Smooth muscle cell (in vitro differentiated cells): Measurements from ENCODE around the gene GPR156. TPM values are rescaled to one million over a fixed set of nuclear protein-coding genes. Genes with fewer than 3 reads are reported as not detected.

ENCODE experiments used
- DNase-seq: peaks from one replicate; lab custom pipeline; 2025; ENCODE audit not compliant: unreplicated experiment; lab: John Stamatoyannopoulos, UW
- H2AFZ ChIP-seq: fragments of 200-600 bp; sonication (generic); 2 replicates; pipeline ENCODE4 v1.6.0; 2016; ENCODE audit warnings: antibody characterized with exemption, low read depth, mild to moderate bottlenecking
- H3F3A ChIP-seq: fragments of 200-600 bp; sonication (generic); 2 replicates; pipeline ENCODE4 v1.6.0; 2017; ENCODE audit warnings: antibody characterized with exemption, low read depth
- H3K27ac ChIP-seq: fragments of 200-600 bp; sonication (generic); 2 replicates; pipeline ENCODE4 v1.5.1; 2016; ENCODE audit warnings: low read depth, mild to moderate bottlenecking
- H3K27me3 ChIP-seq: fragments of 200-600 bp; sonication (generic); 2 replicates; pipeline ENCODE4 v1.6.1; 2016; ENCODE audit warnings: low read depth, mild to moderate bottlenecking
- H3K36me3 ChIP-seq: fragments of 200-600 bp; sonication (generic); 2 replicates; pipeline ENCODE4 v1.5.1; 2016; ENCODE audit warnings: low read depth
- H3K4me1 ChIP-seq: fragments of 200-600 bp; sonication (generic); 2 replicates; pipeline ENCODE4 v1.5.1; 2016; ENCODE audit warnings: low read depth
- H3K4me2 ChIP-seq: fragments of 200-600 bp; sonication (generic); 2 replicates; pipeline ENCODE4 v1.6.0; 2016; ENCODE audit warnings: mild to moderate bottlenecking
- H3K4me3 ChIP-seq: fragments of 200-600 bp; sonication (generic); 2 replicates; pipeline ENCODE4 v1.5.1; 2016; ENCODE audit warnings: mild to moderate bottlenecking
- H3K79me2 ChIP-seq: fragments of 200-600 bp; sonication (generic); 2 replicates; pipeline ENCODE4 v1.6.0; 2016; ENCODE audit warnings: low read depth, mild to moderate bottlenecking
- H3K9ac ChIP-seq: fragments of 200-600 bp; sonication (generic); 2 replicates; pipeline ENCODE4 v1.6.0; 2016; ENCODE audit warnings: low read depth
- H3K9me3 ChIP-seq: fragments of 200-600 bp; sonication (generic); replicated peaks from 2 replicates; pipeline ENCODE4 v1.5.1; 2016; ENCODE audit warnings: low read depth
- H4K20me1 ChIP-seq: fragments of 200-600 bp; sonication (generic); 2 replicates; pipeline ENCODE4 v1.6.0; 2016; ENCODE audit warnings: low read depth
- WGBS: methylation state at CpG from one replicate; pipeline ENCODE4 v1.1.7; 2016; ENCODE audit warnings: low lambda C conversion rate; 5-methylcytosine and 5-hydroxymethylcytosine counted together
- polyA plus RNA-seq: library from polyadenylated mRNA; unstranded; fragments of >200 nt; fragmentation: Nextera tagmentation; extraction: Ambion mirVana; gene quantifications from 2 replicates; pipeline ENCODE4 v1.2.1, GENCODE V29; 2016
- total RNA-seq: library from RNA; depleted of rRNA; stranded (reverse); fragments of >200 nt; gene quantifications from 2 replicates; pipeline ENCODE4 v1.2.3, GENCODE V29; 2014
- TF ChIP-seq, protein P1 (sequence below): fragments of 200-600 bp; sonication (generic); IDR thresholded peaks from 2 replicates; pipeline ENCODE4 v1.5.1; 2017; ENCODE audit warnings: borderline replicate concordance, mild to moderate bottlenecking, antibody characterized with exemption; ENCODE audit not compliant: insufficient read depth, poor library complexity, severe bottlenecking

Gene GPR156
- total and polyA plus RNA-seq, 2 experiments from 2014 or later = 1.2 to 2.9 TPM

- no peak overlapping the region for H3K4me2 ChIP-seq
Measured at GRCh38 chr3:120147072-120147871, 137.8 kb downstream of the GPR156 start.

DNA sequence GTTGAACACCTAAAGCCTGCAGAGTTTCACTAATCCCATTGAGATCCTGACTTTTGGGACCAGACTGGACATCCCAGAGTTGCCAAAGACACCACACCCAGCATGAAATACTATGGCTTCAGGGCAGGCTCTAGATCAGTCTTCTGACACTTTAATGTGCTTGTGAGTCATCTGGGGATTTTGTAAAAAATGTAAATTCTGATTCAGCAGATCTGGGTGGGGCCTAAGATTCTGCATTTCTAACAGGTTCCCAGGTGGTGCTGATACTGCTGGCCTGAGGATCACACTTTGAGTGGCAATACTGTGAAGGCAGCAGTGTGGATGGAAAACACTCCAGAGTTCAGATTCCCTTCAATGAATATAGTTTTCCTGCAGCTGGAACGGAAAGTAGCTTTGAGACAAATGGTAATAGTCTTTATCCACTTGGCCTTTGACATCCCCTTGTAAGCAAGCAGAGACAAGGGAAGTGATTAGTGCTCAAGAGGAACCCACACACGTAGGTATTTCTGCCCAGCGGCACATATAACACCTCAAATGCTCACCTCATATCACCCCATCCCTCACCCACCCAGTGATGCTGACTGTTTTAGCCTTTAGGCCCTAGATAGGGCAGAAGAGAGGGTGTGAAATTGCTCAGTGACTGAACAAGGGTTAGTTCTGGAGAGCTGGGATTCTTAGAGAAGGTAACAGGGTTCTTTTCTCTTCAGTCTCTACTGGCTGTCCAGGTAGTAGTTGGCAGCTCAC, 139.3 kb downstream of the GPR156 start:
- no peaks in the 10 kb centered on the region for H3K4me1 ChIP-seq
- peak overlapping the region; percentile 16 for H3K27ac ChIP-seq
- no peak overlapping the region for H2AFZ ChIP-seq
- H3K27me3 ChIP-seq = no peaks in the 10 kb centered on the region
- H3K4me3 ChIP-seq = no peak overlapping the region
- DNase-seq = no peak
- H4K20me1 ChIP-seq = no peaks in the 10 kb centered on the region
- TF ChIP-seq, protein P1, sequence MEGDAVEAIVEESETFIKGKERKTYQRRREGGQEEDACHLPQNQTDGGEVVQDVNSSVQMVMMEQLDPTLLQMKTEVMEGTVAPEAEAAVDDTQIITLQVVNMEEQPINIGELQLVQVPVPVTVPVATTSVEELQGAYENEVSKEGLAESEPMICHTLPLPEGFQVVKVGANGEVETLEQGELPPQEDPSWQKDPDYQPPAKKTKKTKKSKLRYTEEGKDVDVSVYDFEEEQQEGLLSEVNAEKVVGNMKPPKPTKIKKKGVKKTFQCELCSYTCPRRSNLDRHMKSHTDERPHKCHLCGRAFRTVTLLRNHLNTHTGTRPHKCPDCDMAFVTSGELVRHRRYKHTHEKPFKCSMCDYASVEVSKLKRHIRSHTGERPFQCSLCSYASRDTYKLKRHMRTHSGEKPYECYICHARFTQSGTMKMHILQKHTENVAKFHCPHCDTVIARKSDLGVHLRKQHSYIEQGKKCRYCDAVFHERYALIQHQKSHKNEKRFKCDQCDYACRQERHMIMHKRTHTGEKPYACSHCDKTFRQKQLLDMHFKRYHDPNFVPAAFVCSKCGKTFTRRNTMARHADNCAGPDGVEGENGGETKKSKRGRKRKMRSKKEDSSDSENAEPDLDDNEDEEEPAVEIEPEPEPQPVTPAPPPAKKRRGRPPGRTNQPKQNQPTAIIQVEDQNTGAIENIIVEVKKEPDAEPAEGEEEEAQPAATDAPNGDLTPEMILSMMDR = no peak
- H3K79me2 ChIP-seq = no peaks in the 10 kb centered on the region
- no peaks in the 10 kb centered on the region for H3K36me3 ChIP-seq
- WGBS = 61% methylated on average over 3 of the region's 3 CpGs
- no peaks in the 10 kb centered on the region for H3F3A ChIP-seq
- H3K9ac ChIP-seq = no peak overlapping the region
- no peaks in the 10 kb centered on the region for H3K9me3 ChIP-seq
- no peak overlapping the region for H3K4me2 ChIP-seq

More at GRCh38 chr3:120147072-120147871, 137.8 kb downstream of the GPR156 start:
- H3K36me3 ChIP-seq = no peaks in the 10 kb centered on the region
- DNase-seq = no peak
- no peaks in the 10 kb centered on the region for H4K20me1 ChIP-seq
- H2AFZ ChIP-seq = no peak overlapping the region
- H3K4me1 ChIP-seq = no peaks in the 10 kb centered on the region
- no peak overlapping the region for H3K9ac ChIP-seq
- TF ChIP-seq, protein P1 = no peak
- no peaks in the 10 kb centered on the region for H3F3A ChIP-seq
- no peaks in the 10 kb centered on the region for H3K79me2 ChIP-seq
- H3K27me3 ChIP-seq = no peaks in the 10 kb centered on the region
- no peak overlapping the region for H3K27ac ChIP-seq
- H3K9me3 ChIP-seq = no peaks in the 10 kb centered on the region
- H3K4me3 ChIP-seq = no peak overlapping the region
- 66% methylated on average over 6 of the region's 6 CpGs for WGBS

DNA sequence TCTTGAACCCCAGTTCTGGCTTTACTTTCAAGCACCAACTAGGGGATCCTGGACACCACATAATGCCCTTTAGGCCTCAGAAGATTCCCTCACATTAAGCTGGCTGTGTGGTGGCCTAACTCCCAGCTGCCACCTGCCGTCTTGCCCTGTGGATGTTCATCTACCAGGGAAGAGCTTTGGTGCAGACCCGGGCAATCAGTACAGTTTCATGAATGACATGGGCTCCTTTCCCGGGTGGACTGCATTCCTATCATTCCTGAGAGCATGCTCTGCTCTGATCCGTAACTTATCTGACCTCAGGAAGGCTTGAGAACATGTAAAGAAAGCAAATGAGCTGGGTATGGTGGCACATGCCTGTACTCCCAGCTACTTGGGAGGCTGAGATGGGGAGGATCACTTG, 140.8 kb downstream of the GPR156 start:
- no peak for DNase-seq
- no peak overlapping the region for H3K9ac ChIP-seq
- H3K27me3 ChIP-seq = no peaks in the 10 kb centered on the region
- TF ChIP-seq, protein P1 = no peak
- H3K9me3 ChIP-seq = no peaks in the 10 kb centered on the region
- no peaks in the 10 kb centered on the region for H3F3A ChIP-seq
- H3K27ac ChIP-seq = no peak overlapping the region
- no peak overlapping the region for H3K4me2 ChIP-seq
- no peak overlapping the region for H3K4me3 ChIP-seq
- H3K36me3 ChIP-seq = no peaks in the 10 kb centered on the region
- 45% methylated on average over 4 of the region's 4 CpGs for WGBS
- H3K4me1 ChIP-seq = no peaks in the 10 kb centered on the region
- H4K20me1 ChIP-seq = no peaks in the 10 kb centered on the region
- no peak overlapping the region for H2AFZ ChIP-seq
- H3K79me2 ChIP-seq = no peaks in the 10 kb centered on the region
